Endothelial cell (in vitro differentiated cells): ENCODE measurements around the gene PLEKHH1. TPM values are rescaled to one million over a fixed set of nuclear protein-coding genes. Genes with fewer than 3 reads are reported as not detected.

Source experiments
- DNase-seq: peaks from one replicate; pipeline ENCODE4 v3.0.0; 2021; ENCODE audit warnings: low spot score
- H3K27ac Mint-ChIP-seq: one replicate; pipeline ENCODE4 v1.8.0; 2021; ENCODE audit warnings: mixed read lengths, inconsistent platforms; ENCODE audit not compliant: unreplicated experiment
- H3K27me3 Mint-ChIP-seq: one replicate; pipeline ENCODE4 v1.8.0; 2021; ENCODE audit warnings: mild to moderate bottlenecking, moderate library complexity, mixed read lengths, inconsistent platforms; ENCODE audit not compliant: unreplicated experiment
- H3K36me3 Mint-ChIP-seq: one replicate; pipeline ENCODE4 v1.8.0; 2021; ENCODE audit warnings: mild to moderate bottlenecking, low read depth, mixed read lengths, inconsistent platforms; ENCODE audit not compliant: unreplicated experiment
- H3K4me1 Mint-ChIP-seq: one replicate; pipeline ENCODE4 v1.8.0; 2021; ENCODE audit warnings: mild to moderate bottlenecking, mixed read lengths, inconsistent platforms; ENCODE audit not compliant: unreplicated experiment
- H3K4me3 Mint-ChIP-seq: one replicate; pipeline ENCODE4 v1.8.0; 2021; ENCODE audit warnings: mild to moderate bottlenecking, mixed read lengths, inconsistent platforms; ENCODE audit not compliant: unreplicated experiment
- H3K9me3 Mint-ChIP-seq: one replicate; pipeline ENCODE4 v1.8.0; 2021; ENCODE audit warnings: mixed read lengths, inconsistent platforms; ENCODE audit not compliant: unreplicated experiment
- total RNA-seq: library from RNA; stranded (reverse); fragmentation: NEBNext Ultra II Directional; extraction: Animal tissue kit (Norgen Biotek cat#: 25700); gene quantifications from one replicate; pipeline ENCODE4 v1.2.1, GENCODE V29; 2021; ENCODE audit not compliant: unreplicated experiment
- TF ChIP-seq, protein P1 (sequence below): fragments of 200-600 bp; sonication (generic); IDR thresholded peaks from one replicate; pipeline ENCODE4 v1.5.0; 2021; ENCODE audit warnings: antibody characterized with exemption; ENCODE audit not compliant: unreplicated experiment

PLEKHH1 gene
- total RNA-seq, 1 donor from 2014 or later = 9.5 TPM

DNA sequence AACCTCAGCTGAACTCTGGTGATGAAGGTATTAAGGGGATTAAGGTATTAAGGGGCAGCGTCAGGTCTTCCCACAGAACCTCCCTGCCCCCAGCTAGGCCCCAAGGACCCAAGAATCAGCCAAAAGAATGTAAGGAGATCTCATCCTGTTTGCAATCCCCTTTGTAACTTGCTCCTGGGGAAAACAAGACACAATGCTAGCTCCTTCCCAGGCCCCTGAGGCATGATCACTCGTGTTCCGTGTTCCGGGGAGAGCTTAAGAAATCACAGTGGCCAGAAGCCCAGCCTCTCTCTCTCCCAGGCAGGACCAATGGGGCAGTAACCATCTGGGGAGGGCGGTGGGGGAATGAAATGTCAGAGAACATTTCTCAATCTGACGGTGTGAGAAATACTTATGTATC is 33.8 kb downstream of the PLEKHH1 start:
- no peaks in the 10 kb centered on the region for H3K9me3 Mint-ChIP-seq
- H3K27ac Mint-ChIP-seq = no peak overlapping the region
- no peak for DNase-seq
- H3K27me3 Mint-ChIP-seq = peaks cover 5% of the 10 kb centered on the region
- H3K4me1 Mint-ChIP-seq = no peaks in the 10 kb centered on the region
- no peaks in the 10 kb centered on the region for H3K36me3 Mint-ChIP-seq
- TF ChIP-seq, protein P1, sequence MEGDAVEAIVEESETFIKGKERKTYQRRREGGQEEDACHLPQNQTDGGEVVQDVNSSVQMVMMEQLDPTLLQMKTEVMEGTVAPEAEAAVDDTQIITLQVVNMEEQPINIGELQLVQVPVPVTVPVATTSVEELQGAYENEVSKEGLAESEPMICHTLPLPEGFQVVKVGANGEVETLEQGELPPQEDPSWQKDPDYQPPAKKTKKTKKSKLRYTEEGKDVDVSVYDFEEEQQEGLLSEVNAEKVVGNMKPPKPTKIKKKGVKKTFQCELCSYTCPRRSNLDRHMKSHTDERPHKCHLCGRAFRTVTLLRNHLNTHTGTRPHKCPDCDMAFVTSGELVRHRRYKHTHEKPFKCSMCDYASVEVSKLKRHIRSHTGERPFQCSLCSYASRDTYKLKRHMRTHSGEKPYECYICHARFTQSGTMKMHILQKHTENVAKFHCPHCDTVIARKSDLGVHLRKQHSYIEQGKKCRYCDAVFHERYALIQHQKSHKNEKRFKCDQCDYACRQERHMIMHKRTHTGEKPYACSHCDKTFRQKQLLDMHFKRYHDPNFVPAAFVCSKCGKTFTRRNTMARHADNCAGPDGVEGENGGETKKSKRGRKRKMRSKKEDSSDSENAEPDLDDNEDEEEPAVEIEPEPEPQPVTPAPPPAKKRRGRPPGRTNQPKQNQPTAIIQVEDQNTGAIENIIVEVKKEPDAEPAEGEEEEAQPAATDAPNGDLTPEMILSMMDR = no peak
- no peak overlapping the region for H3K4me3 Mint-ChIP-seq

DNA sequence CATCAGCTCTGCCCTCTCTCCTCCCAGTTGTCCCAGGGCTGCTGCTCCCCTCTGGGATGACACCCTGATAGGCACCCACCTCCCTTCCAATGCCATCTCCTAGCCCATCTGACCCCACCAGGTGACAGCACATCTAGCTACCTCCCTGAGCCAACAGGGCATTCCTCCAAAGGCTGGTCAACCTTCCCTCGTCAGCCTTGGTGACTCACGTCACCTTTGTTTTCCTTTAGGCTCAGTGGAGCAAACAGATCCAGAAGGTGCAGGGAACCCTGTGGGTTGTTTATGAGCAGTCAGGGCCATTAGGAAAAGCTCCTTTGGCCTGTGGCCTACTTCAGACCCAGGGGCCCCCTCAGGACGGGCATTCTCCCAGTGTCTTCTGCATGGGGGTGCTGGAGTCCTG is 34.6 kb downstream of the PLEKHH1 start:
- H3K36me3 Mint-ChIP-seq = no peaks in the 10 kb centered on the region
- no peaks in the 10 kb centered on the region for H3K4me1 Mint-ChIP-seq
- DNase-seq = no peak
- H3K27me3 Mint-ChIP-seq = peaks cover 6% of the 10 kb centered on the region
- no peak overlapping the region for H3K4me3 Mint-ChIP-seq
- no peak overlapping the region for H3K27ac Mint-ChIP-seq
- TF ChIP-seq, protein P1 = no peak
- H3K9me3 Mint-ChIP-seq = no peaks in the 10 kb centered on the region

DNA sequence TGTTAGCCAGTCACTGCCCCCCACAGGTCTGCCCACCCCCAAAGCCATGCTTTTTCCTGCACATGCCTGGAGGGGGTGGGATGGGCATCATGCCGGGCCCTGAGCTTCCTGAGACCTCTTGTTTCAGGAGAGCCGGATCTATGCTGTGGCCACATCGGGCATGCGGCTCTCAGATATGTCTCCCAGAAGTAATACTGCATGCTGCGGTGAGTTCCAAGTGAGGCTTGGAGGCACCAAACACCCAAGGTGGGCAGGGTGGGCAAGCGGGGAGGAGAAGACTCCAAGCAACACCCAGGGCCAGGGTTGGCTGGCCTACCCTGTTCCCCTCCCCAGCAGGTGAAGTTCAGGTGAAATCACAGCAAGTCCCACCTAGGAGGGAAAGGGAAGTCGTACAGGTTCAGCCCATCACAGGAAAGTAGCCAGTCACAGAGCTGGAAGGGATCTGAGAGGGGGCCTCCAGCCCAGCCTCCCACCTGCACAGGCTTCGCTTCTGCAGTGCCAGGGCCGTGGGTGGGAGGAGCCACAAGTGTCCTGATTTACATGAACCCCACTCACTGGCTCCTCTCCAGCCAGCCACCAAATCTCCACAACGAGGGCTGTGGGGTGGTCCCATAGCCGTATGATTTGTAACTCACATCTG is 36.0 kb downstream of the PLEKHH1 start:
- TF ChIP-seq, protein P1 = no peak
- H3K27ac Mint-ChIP-seq = no peak overlapping the region
- H3K36me3 Mint-ChIP-seq = no peaks in the 10 kb centered on the region
- no peak for DNase-seq
- H3K4me1 Mint-ChIP-seq = no peaks in the 10 kb centered on the region
- H3K4me3 Mint-ChIP-seq = no peak overlapping the region
- H3K27me3 Mint-ChIP-seq = peaks cover 7% of the 10 kb centered on the region
- no peaks in the 10 kb centered on the region for H3K9me3 Mint-ChIP-seq

DNA sequence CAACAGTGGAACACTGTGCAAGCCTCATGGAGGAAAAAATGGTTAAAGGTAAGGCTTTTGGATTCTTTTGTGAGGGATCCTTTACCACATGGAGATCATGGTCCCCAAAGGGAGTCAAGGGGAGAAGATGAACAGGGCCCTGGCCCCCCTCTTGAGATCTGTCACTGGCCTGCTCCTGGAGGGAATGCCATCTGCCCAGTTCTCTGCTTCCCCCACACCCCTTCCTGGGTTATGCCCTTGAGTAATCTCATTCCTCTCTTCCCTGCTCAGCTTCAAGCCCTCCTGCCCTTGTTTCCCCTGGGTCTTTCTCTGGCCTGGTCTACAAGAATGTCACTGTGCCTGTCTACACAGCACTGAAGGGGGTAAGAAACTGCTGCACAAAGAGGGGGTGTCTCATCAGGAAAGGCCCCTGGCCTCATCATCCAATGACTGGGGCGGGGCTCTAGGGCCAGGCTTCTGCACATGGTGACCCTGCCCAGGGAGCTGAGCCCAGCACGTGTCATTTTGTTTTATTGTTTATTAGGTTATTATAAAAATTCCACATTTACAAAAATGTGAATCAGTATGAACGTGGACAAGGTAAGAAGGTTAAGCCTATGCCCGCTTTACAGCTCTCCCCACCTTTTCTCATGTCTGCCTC is 36.7 kb downstream of the PLEKHH1 start:
- no peaks in the 10 kb centered on the region for H3K4me1 Mint-ChIP-seq
- no peak overlapping the region for H3K27ac Mint-ChIP-seq
- no peaks in the 10 kb centered on the region for H3K9me3 Mint-ChIP-seq
- no peak overlapping the region for H3K4me3 Mint-ChIP-seq
- no peak for DNase-seq
- no peaks in the 10 kb centered on the region for H3K36me3 Mint-ChIP-seq
- TF ChIP-seq, protein P1 = no peak
- H3K27me3 Mint-ChIP-seq = peaks cover 7% of the 10 kb centered on the region

DNA sequence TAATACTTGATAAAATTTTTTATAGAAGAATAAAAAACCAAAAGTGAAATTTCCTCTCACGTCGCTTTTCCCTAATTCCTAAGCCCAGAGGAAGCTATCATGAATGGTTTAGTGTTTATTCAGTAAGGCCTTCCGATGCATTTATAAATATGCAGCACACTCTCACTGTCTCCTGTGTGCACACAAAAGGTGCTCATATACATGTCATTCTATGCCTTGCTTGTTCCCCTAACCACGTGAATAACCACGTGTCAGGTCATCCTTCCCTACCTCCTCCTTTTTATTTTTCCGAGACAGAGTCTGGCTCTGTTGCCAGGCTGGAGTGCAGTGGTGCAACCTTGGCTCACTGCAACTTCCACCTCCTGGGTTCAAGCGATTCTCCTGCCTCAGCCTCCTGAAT is 37.4 kb downstream of the PLEKHH1 start:
- no peaks in the 10 kb centered on the region for H3K36me3 Mint-ChIP-seq
- peaks cover 7% of the 10 kb centered on the region for H3K27me3 Mint-ChIP-seq
- no peaks in the 10 kb centered on the region for H3K9me3 Mint-ChIP-seq
- TF ChIP-seq, protein P1 = no peak
- H3K4me3 Mint-ChIP-seq = no peak overlapping the region
- H3K4me1 Mint-ChIP-seq = no peaks in the 10 kb centered on the region
- DNase-seq = no peak
- no peak overlapping the region for H3K27ac Mint-ChIP-seq
